GM18502 (cell line): ENCODE measurements around the gene COL21A1.
"Not testable (repeated sequence)": the region's sequence is repeated elsewhere in the genome, so short reads cannot be mapped to it uniquely, and the experiment has no call there.

ENCODE experiments used
- ATAC-seq: cut with Tn5 transposase; IDR thresholded peaks from one replicate; pipeline ENCODE4 v1.9.1; 2021; ENCODE audit warnings: mild to moderate bottlenecking; ENCODE audit not compliant: unreplicated experiment, poor library complexity

Gene COL21A1

DNA sequence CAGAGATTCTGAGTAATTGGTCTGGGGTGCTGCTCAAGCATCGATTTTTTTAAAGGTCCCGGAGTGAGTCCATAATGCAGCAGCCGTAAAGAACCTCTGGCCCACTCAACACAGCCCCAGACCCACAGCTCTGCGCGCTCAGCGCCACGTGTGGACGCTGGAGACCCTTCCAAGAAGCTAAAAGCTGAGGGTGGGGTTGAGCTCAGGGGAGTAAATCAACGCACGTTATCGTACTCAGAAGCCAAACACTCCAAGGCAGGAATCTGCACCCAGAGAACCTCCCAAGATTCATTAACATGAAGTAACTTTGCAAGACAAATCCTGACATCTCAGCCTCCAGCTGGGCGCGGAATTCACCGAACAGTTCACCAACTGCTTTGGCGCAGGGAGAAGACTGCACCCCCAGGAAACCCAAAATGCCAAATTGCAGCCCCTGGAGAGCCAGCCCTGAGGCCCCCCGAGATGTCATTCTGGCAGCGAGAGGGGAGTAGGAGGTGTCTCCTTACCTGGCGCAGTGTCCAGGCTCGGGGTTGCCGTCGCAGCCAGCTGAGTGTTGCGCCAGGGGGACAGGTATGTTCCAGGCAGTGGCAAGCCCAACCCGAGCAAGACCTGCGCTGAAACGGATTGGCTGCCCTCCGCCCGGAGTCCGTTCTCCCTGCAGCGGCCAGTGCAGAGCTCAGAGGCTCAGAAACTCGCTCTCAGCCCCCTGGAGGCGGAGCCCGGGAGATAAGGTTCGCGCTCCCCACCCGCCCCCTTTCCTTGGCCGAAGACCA, at the start of gene COL21A1:
Gene COL21A1 (minus strand): TSS at position 700 of the 773 bp plus-strand sequence. CDS start 64,962 bp downstream, outside the sequence.
- ATAC-seq = no peak

DNA sequence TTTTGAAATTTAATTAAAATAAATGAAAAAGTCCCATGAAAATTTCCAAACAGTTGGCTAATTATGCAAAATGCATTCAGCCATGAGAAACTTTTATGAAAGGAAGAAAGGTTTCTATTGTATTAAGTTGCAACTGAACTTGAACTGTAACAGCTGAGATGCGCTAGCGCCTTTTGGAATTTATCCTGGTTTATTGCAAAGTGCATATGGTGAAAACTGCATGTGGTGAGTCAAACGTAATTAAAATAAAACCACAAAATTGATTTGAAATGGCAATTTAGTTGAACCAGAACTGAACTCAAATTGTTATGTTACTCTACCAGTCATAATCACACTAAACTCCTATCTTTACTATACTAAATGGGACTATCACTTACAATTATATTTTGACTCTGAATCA, 46.4 kb upstream of the COL21A1 start:
- no peak for ATAC-seq

DNA sequence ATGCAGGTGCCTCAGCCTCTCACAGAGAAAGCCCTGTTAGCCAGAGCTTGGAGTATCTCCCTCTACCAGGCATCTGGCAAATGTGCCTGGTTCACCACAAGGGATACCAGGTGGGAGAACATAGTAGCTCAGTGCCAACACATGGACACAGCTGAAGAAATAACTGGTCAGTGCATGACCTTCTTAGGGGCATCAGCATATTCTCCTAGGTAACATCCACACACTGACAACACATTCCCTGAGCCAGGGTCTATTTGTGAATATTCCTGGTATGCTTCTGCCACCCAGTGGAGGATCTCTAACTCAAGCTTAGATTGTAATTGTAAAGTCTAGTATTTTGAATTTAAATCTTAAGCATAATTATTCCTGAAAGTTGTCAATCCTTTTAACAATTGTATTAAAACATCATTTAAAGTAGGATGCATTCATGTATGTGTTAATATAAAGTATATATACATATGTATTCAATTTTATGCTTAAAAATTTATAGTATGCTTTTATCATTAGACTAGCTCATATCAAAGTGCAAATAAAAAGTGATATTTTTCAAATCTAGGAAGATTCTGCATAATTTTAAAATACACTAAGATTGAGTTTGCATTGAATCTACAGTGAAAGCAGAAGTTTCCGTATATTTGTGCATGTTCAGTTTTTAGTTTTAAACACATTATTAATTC, 45.3 kb upstream of the COL21A1 start:
- ATAC-seq = no peak

GRCh38 chr6:56291302-56291917, 44.0 kb upstream of the COL21A1 start:
- ATAC-seq = no peak

- no peak for ATAC-seq
These were observed 42.3 kb upstream of the COL21A1 start for GRCh38 chr6:56289721-56290120.

GRCh38 chr6:56288347-56288746, 41.0 kb upstream of the COL21A1 start:
- no peak for ATAC-seq

DNA sequence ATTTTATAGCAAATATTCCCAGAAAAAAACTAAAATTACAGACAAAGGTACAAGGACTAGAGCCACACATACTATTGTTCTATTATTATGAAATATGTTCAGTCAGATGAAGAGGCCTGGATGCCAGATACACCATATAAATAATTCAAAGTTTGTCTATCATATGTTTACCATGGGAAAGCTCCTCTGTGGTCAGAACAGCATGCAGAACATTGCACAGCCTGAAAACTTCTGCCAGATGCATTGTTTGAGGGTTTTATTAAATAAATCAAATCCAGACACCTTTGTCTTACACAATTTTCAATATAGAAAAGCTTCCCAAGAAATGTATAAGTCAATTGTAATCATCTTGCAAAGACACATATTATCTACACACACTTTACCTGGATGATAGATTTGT, 35.0 kb upstream of the COL21A1 start:
- ATAC-seq = no peak

- ATAC-seq = no peak
These were observed 32.7 kb upstream of the COL21A1 start for GRCh38 chr6:56280126-56280525.

- no peak for ATAC-seq
These were observed 32.1 kb upstream of the COL21A1 start for GRCh38 chr6:56279331-56280080.

DNA sequence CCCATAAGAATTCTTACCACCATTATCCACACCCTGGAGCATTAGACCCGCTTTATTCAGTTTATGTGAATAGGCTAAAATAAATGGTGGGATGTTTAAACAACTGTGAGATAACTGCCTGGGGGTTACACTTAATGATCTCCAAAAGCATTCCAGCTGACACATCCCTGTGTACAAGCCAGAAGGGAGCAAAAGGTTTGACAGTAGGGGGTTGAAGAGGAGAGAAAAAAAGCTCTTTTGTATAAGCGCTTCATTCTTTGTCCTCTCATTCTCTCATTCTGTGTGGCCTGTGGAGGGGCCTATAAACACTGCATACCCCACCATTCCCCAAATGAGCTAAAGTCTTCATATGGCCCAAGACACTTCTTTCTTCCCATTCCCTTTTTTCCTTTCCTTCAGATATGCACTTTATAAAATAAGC, 30.8 kb upstream of the COL21A1 start:
- ATAC-seq = no peak

GRCh38 chr6:56270812-56271441, 23.5 kb upstream of the COL21A1 start:
- ATAC-seq = no peak

DNA sequence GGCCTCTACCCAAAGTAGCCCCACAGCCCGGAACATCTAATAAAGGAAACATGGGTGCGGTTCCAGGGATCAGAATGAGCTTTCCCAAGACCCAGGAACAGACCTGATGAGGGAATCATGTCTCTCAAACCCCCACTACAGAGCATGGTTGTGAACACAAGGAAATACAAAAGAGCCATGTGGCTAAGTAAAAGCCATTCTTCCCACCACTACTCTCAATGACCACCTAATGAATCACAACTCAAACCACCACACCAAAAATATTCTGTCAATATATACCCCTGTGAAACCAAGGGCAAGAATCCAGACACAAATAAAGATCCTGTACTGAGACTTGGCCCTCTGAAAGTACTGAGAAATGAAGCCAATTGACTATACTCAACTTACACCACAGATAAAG, 20.9 kb upstream of the COL21A1 start:
- no peak for ATAC-seq

- ATAC-seq = no peak
These were observed 18.6 kb upstream of the COL21A1 start for GRCh38 chr6:56266011-56266410.

DNA sequence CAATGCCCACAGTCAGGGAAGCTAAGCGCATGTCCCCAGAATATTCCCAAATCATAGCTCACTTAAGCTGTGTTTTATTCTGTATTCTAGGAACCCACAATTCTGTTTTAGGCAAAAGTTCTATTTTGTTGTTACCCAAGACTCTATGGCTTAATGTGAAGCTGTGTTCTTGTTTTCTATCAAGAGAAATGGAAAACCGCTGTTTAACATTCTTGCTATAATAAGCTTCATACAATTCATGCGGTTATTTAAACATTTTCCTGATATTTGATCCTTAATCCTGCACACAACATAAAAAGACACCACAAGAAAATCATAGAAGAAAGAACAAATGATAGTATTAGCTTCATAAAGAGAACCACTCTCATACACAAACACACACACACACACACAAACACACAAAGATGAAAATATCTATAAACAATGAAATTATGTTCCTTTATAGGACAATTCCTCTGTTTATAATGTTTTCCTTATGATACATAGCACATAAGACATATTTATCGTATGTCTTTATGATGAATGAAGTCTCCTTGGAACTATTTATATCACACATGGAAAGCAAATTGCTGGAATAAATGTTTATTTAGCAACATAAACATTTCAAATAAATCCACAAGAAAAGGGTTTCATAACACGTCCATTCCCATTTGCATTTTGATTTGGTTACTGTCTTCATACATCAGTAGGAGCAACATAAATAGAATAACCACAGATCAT, 16.4 kb upstream of the COL21A1 start:
- ATAC-seq = no peak

GRCh38 chr6:56260593-56260992, 13.2 kb upstream of the COL21A1 start:
- not testable (repeated sequence) for ATAC-seq

DNA sequence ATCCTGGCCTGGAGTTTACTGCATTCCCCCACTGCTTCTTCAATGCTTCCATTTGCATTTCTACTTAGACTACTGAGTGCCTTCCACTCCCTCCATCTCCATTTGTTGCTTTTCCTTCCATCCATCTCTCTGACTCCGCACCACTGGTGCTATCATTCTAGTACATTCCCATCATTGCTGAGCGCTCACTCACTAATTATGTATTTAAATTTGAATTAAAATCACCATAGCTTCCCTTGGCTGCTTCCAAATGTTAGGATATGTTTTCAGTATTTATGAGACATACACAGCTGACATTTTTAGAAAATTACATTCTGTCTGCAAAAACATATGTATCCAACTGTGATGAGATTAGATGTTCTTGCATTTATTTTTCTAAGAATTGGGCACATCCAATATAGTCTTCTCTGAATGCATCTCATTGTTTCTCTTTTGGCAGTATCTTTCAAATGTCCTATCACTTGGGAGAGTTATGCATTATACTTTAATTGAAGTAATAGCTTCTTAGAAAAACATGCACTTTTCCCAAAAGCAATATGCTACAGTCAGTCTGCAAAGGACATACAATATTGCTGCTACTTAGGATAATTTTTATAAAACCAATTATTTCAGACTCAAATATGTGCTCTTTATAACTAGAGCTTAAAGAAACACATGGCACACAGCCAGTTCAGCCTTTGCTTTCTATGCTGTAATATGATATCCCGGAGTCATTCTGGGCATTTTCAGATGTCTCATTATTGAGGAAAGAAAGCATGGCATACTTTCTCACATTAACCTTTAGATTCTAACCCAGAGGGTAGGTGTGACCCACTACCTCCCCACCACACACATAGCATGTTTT, 12.1 kb upstream of the COL21A1 start:
- ATAC-seq = no peak

GRCh38 chr6:56255349-56255748, 8.0 kb upstream of the COL21A1 start:
- no peak for ATAC-seq

DNA sequence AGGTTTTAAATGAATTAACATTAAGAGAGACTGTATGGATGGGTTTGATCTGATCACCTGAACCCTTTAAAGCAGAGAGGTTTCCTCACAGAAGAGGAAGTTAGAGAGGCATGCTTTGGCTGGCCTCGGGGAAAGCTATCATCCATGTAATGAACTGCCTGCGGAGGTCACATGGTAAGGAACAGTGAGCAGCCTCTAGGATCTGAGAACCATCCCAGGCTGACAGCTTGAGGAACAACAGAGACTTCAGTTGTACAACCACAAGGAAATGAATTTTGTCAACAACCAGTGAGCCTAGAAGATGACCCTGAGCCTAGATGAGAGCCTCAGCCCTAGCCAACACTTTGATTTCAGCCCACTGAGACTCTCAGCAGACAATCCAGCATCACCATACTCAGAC, 2.9 kb upstream of the COL21A1 start:
- ATAC-seq = no peak

- no peak for ATAC-seq
These were observed 308 bp upstream of the COL21A1 start for GRCh38 chr6:56247654-56248122.
